Measurements from ENCODE around the gene HYCC1.
"Not testable (repeated sequence)": the region's sequence is repeated elsewhere in the genome, so short reads cannot be mapped to it uniquely, and the experiment has no call there.

Gene HYCC1

DNA sequence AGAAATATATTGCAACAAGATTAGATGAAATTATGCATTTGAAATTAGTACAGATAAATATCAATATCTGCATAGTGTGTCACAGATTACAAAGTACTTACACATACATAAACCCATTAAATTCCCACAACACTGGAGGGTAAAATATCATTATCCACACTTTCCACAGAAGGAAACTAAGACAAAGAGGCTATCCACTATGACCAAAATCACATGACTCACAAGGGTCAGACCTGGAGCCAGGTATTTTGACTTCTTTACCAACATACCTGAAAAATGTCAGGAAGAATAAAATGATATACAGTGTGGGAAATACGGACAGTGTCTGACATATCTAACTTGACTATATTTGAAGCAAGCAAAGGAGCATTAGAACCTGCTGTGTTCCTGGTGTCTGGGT, 34.1 kb downstream of the HYCC1 start:
- TF ChIP-seq, protein P1, sequence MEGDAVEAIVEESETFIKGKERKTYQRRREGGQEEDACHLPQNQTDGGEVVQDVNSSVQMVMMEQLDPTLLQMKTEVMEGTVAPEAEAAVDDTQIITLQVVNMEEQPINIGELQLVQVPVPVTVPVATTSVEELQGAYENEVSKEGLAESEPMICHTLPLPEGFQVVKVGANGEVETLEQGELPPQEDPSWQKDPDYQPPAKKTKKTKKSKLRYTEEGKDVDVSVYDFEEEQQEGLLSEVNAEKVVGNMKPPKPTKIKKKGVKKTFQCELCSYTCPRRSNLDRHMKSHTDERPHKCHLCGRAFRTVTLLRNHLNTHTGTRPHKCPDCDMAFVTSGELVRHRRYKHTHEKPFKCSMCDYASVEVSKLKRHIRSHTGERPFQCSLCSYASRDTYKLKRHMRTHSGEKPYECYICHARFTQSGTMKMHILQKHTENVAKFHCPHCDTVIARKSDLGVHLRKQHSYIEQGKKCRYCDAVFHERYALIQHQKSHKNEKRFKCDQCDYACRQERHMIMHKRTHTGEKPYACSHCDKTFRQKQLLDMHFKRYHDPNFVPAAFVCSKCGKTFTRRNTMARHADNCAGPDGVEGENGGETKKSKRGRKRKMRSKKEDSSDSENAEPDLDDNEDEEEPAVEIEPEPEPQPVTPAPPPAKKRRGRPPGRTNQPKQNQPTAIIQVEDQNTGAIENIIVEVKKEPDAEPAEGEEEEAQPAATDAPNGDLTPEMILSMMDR (IDR thresholded peaks at IDR 0.05; ENCODE audit: low read depth, low read length, poor library complexity, severe bottlenecking) = no peak
- no peak for TF ChIP-seq EZH2phosphoT487 (IDR thresholded peaks at IDR 0.05; ENCODE audit: borderline replicate concordance, low read length)
- no peaks in the 10 kb centered on the region for H3K27me3 ChIP-seq (ENCODE audit: control insufficient read depth, low read length)
- H3K79me2 ChIP-seq (ENCODE audit: control insufficient read depth, low read length) = no peaks in the 10 kb centered on the region

GRCh38 chr7:22979251-22979650, 34.7 kb downstream of the HYCC1 start:
- TF ChIP-seq, protein P1 (IDR thresholded peaks at IDR 0.05; ENCODE audit: low read depth, low read length, poor library complexity, severe bottlenecking) = no peak
- TF ChIP-seq EZH2phosphoT487 (IDR thresholded peaks at IDR 0.05; ENCODE audit: borderline replicate concordance, low read length) = no peak
- no peaks in the 10 kb centered on the region for H3K79me2 ChIP-seq (ENCODE audit: control insufficient read depth, low read length)
- no peak overlapping the region for H3K4me3 ChIP-seq (ENCODE audit: low read length)
- H3K27me3 ChIP-seq (ENCODE audit: control insufficient read depth, low read length) = no peaks in the 10 kb centered on the region
- H3K9me2 ChIP-seq (replicated peaks; ENCODE audit: control insufficient read depth, low read length) = no peaks in the 10 kb centered on the region
- H3F3A ChIP-seq (ENCODE audit: control insufficient read depth, insufficient read depth) = no peaks in the 10 kb centered on the region
- H3K36me3 ChIP-seq (ENCODE audit: control insufficient read depth, low read length) = peaks cover 40% of the 10 kb centered on the region
- H3K9me3 ChIP-seq (ENCODE audit: control insufficient read depth, insufficient read depth, low read length) = no peaks in the 10 kb centered on the region
- no peak overlapping the region for H3K27ac ChIP-seq (ENCODE audit: low read depth, low read length)
- H4K20me1 ChIP-seq (ENCODE audit: control insufficient read depth, insufficient read depth, low read depth, low read length) = no peaks in the 10 kb centered on the region
- no peak overlapping the region for H3K4me2 ChIP-seq (ENCODE audit: low read length)
- H3K4me1 ChIP-seq (ENCODE audit: control insufficient read depth, low read length) = no peaks in the 10 kb centered on the region

More for the DNA sequence above, 34.1 kb downstream of the HYCC1 start:
- Histone ChIP-seq H3K36me3 (ENCODE audit: control insufficient read depth, low read length) (peaks cover 37% of the 10 kb centered on the region), H3K9me3 (ENCODE audit: control insufficient read depth, insufficient read depth, low read length) (no peaks in the 10 kb centered on the region), H3K4me1 (ENCODE audit: control insufficient read depth, low read length) (no peaks in the 10 kb centered on the region), H3K27ac (ENCODE audit: low read depth, low read length) (no peak overlapping the region), H4K20me1 (ENCODE audit: control insufficient read depth, insufficient read depth, low read depth, low read length) (no peaks in the 10 kb centered on the region), H3K4me2 (ENCODE audit: low read length) (no peak overlapping the region), H3K4me3 (ENCODE audit: low read length) (no peak overlapping the region), H3K9me2 (replicated peaks; ENCODE audit: control insufficient read depth, low read length) (no peaks in the 10 kb centered on the region), H3F3A (ENCODE audit: control insufficient read depth, insufficient read depth) (no peaks in the 10 kb centered on the region)

DNA sequence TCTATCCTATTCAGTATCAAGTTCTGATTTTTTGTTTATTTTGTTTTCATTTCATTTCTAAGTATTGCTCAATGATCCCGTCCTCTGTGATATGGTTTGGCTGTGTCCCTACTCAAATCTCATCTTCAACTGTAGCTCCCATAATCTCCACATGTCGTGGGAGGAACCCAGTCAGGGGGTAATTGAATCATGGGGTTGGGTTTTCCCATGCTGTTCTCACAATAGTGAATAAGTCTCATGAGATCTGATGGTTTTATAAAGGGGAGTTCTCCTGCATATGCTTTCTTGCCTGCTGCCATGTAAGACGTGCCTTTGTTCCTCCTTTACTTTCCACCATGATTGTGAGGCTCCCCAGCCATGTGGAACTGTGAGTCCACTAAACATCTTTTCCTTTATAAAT, 39.3 kb downstream of the HYCC1 start:
- H3K27ac ChIP-seq (ENCODE audit: low read depth, low read length); H3K79me2 ChIP-seq (ENCODE audit: control insufficient read depth, low read length); H3K4me3 ChIP-seq (ENCODE audit: low read length); H3K4me2 ChIP-seq (ENCODE audit: low read length); H4K20me1 ChIP-seq (ENCODE audit: control insufficient read depth, insufficient read depth, low read depth, low read length); H3K27me3 ChIP-seq (ENCODE audit: control insufficient read depth, low read length); H3K9me3 ChIP-seq (ENCODE audit: control insufficient read depth, insufficient read depth, low read length); H3K9me2 ChIP-seq (replicated peaks; ENCODE audit: control insufficient read depth, low read length); H3F3A ChIP-seq (ENCODE audit: control insufficient read depth, insufficient read depth); H3K4me1 ChIP-seq (ENCODE audit: control insufficient read depth, low read length): not testable (repeated sequence)
- peaks cover 55% of the 10 kb centered on the region for H3K36me3 ChIP-seq (ENCODE audit: control insufficient read depth, low read length)

DNA sequence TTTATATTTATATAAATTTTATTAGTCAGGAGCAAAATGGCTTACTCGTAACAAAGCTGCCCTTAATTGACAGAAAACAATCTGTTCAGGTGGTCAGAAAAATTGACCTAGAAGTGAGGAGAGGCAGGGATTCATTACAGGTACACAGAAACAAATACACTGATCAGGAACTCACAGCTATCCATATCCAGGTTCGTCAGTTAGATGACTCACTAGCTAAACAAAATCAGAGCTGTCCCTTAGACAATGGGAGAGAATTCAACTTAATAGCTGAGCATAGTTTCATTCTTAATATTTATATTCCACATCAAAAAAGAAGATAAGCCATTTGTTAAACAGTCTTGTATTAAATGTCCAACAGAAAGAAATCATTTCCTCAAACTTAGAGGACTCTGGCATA, 41.7 kb downstream of the HYCC1 start:
- Histone ChIP-seq H3K9me2 (replicated peaks; ENCODE audit: control insufficient read depth, low read length) (no peaks in the 10 kb centered on the region), H3K27ac (ENCODE audit: low read depth, low read length) (no peak overlapping the region), H3K36me3 (ENCODE audit: control insufficient read depth, low read length) (peaks cover 44% of the 10 kb centered on the region), H3K79me2 (ENCODE audit: control insufficient read depth, low read length) (no peaks in the 10 kb centered on the region), H3K27me3 (ENCODE audit: control insufficient read depth, low read length) (no peaks in the 10 kb centered on the region), H3K4me3 (ENCODE audit: low read length) (no peak overlapping the region), H3F3A (ENCODE audit: control insufficient read depth, insufficient read depth) (no peaks in the 10 kb centered on the region), H3K4me1 (ENCODE audit: control insufficient read depth, low read length) (no peaks in the 10 kb centered on the region), H3K4me2 (ENCODE audit: low read length) (no peak overlapping the region), H4K20me1 (ENCODE audit: control insufficient read depth, insufficient read depth, low read depth, low read length) (no peaks in the 10 kb centered on the region), H3K9me3 (ENCODE audit: control insufficient read depth, insufficient read depth, low read length) (no peaks in the 10 kb centered on the region)
- TF ChIP-seq, protein P1 (IDR thresholded peaks at IDR 0.05; ENCODE audit: low read depth, low read length, poor library complexity, severe bottlenecking) = no peak
- no peak for TF ChIP-seq EZH2phosphoT487 (IDR thresholded peaks at IDR 0.05; ENCODE audit: borderline replicate concordance, low read length)

Measured in DOHH2 (cell line).